PC-9 (cell line): ENCODE results near the gene INPP4A. TPM values are rescaled to one million over a fixed set of nuclear protein-coding genes. Genes with fewer than 3 reads are reported as not detected.

Experiments
- BruUV-seq: library from RNA; stranded (reverse); fragments of 400-500 nt; replicated peaks from 2 replicates; lab custom pipeline; 2021; lab: Mats Ljungman, UMichigan
- CTCF ChIA-PET: fragments of 300-600 bp; sonication (Branson Sonifier 250); formaldehyde crosslinking; loops from one replicate; lab custom pipeline; 2022; ENCODE audit warnings: antibody characterized with exemption; lab: Charles Lee
- POLR2A ChIA-PET: fragments of 300-600 bp; sonication (Branson Sonifier 250); formaldehyde crosslinking; loops from one replicate; lab custom pipeline; 2022; ENCODE audit warnings: antibody characterized with exemption; ENCODE audit not compliant: unreplicated experiment; lab: Charles Lee
- DNase-seq, 2 experiments: peaks; one replicate each; pipeline versions ENCODE4 v3.0.0 to v3.0.0-alpha.2; 2015 to 2022; ENCODE audit warnings: mixed read lengths in 1 of 2
- H2AFZ ChIP-seq: fragments of 200-600 bp; sonication (generic); 2 replicates; pipeline ENCODE4 v1.8.1; 2017; ENCODE audit warnings: antibody characterized with exemption
- H3F3A ChIP-seq: fragments of 200-600 bp; sonication (generic); 2 replicates; pipeline ENCODE4 v1.8.1; 2017; ENCODE audit warnings: antibody characterized with exemption, mild to moderate bottlenecking, low read depth; ENCODE audit not compliant: insufficient read depth
- H3K27ac ChIP-seq: fragments of 200-600 bp; sonication (generic); 2 replicates; pipeline ENCODE4 v1.6.1; 2016; ENCODE audit warnings: mixed run types
- H3K27me3 ChIP-seq: fragments of 200-600 bp; sonication (generic); 2 replicates; pipeline ENCODE4 v1.6.1; 2016; ENCODE audit warnings: low read depth, mixed run types; ENCODE audit not compliant: insufficient read depth
- H3K36me3 ChIP-seq: fragments of 200-600 bp; sonication (generic); 2 replicates; pipeline ENCODE4 v1.6.1; 2016; ENCODE audit warnings: low read depth, mixed run types
- H3K4me1 ChIP-seq: fragments of 200-600 bp; sonication (generic); replicated peaks from 2 replicates; pipeline ENCODE4 v1.6.1; 2016; ENCODE audit warnings: mixed run types; ENCODE audit not compliant: insufficient read depth
- H3K4me2 ChIP-seq: fragments of 200-600 bp; sonication (generic); 2 replicates; pipeline ENCODE4 v1.6.1; 2017; ENCODE audit warnings: mixed run types
- H3K4me3 ChIP-seq: fragments of 200-600 bp; sonication (generic); 2 replicates; pipeline ENCODE4 v1.6.1; 2016; ENCODE audit warnings: mixed run types
- H3K79me2 ChIP-seq: fragments of 200-600 bp; sonication (generic); 2 replicates; pipeline ENCODE4 v1.6.1; 2017; ENCODE audit warnings: low read depth, mixed run types
- H3K9me2 ChIP-seq: fragments of 200-600 bp; sonication (generic); 2 replicates; pipeline ENCODE4 v1.8.1; 2017; ENCODE audit warnings: mild to moderate bottlenecking; ENCODE audit not compliant: insufficient read depth
- H3K9me3 ChIP-seq: fragments of 200-600 bp; sonication (generic); 2 replicates; pipeline ENCODE4 v1.8.1; 2016; ENCODE audit warnings: low read depth; ENCODE audit not compliant: insufficient read depth
- H4K20me1 ChIP-seq: fragments of 200-600 bp; sonication (generic); 2 replicates; pipeline ENCODE4 v1.8.1; 2017; ENCODE audit not compliant: insufficient read depth
- CTCF ChIP-seq: fragments of 200-600 bp; sonication (generic); conservative IDR thresholded peaks from 2 replicates; pipeline ENCODE4 v1.6.1; 2017; ENCODE audit warnings: mixed run types, antibody characterized with exemption, mild to moderate bottlenecking, moderate library complexity
- EZH2 ChIP-seq: fragments of 200-600 bp; sonication (generic); IDR thresholded peaks from 2 replicates; pipeline ENCODE4 v1.8.0; 2017; ENCODE audit warnings: antibody characterized with exemption, low read depth
- intact Hi-C: fragments of 100-400 bp; cut with micrococcal nuclease; formaldehyde crosslinking; loops from one replicate; pipeline ENCODE4 v1.10.0; 2022; ENCODE audit not compliant: unreplicated experiment
- total RNA-seq: library from RNA; stranded (reverse); gene quantifications from 2 replicates; pipeline ENCODE4 v1.2.3, GENCODE V29; 2021

The INPP4A gene
- total RNA-seq, 1 experiment from 2014 or later, result 52.9 TPM

GRCh38 chr2:98463988-98464771, 19.5 kb downstream of the INPP4A start:
- intact Hi-C loops, result no loop called here
- DNase-seq, result no peak
- no peaks in the 10 kb centered on the region for H4K20me1 ChIP-seq
- H3K27ac ChIP-seq, result no peak overlapping the region
- peaks cover 26% of the 10 kb centered on the region for H3K4me1 ChIP-seq
- no peak for TF ChIP-seq CTCF
- no peak for TF ChIP-seq EZH2
- ChIA-PET POLR2A (no interaction called here), CTCF (no interaction called here)
- no peaks in the 10 kb centered on the region for H3K27me3 ChIP-seq
- no peaks in the 10 kb centered on the region for H3K9me3 ChIP-seq
- H3K4me2 ChIP-seq, result no peak overlapping the region
- no peak overlapping the region for H2AFZ ChIP-seq
- no peak overlapping the region for H3K4me3 ChIP-seq
- no peaks in the 10 kb centered on the region for H3K36me3 ChIP-seq
- H3F3A ChIP-seq, result no peaks in the 10 kb centered on the region; the same call in 1 of the 2 replicates
- no peaks in the 10 kb centered on the region for H3K9me2 ChIP-seq
- peaks cover 66% of the 10 kb centered on the region for H3K79me2 ChIP-seq
- BruUV-seq, result no TSS peak

DNA sequence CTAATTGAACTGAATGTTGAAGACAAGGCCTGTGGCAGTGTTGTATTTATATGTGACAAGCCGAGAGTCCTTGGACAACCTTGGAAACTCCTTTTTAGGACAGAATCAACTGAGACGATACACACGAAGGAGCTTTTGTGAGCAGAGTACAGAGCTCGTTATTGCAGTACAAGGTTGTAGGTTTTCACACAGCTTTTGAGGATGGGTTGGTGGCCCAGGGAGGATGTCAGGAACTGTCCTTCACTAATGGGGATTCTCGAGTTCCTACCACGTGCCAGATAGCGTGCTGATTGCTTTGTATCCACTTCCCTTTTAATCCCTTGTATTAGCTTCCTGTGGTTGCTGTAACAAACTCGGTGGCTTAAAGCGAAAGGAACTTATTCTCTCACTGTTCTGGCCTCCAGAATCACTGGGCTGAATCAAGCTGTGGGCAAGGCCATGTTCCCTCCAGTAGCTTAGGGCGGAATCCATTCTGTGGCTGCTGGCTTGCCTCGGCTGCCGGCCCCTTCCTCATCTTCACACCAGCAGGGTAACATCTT, 20.2 kb downstream of the INPP4A start:
- TF ChIP-seq EZH2 (no peak), CTCF (no peak)
- Histone ChIP-seq H3F3A (no peaks in the 10 kb centered on the region), H3K9me3 (no peaks in the 10 kb centered on the region), H2AFZ (no peak overlapping the region), H3K9me2 (no peaks in the 10 kb centered on the region), H4K20me1 (no peaks in the 10 kb centered on the region), H3K79me2 (peaks cover 60% of the 10 kb centered on the region), H3K27me3 (no peaks in the 10 kb centered on the region), H3K36me3 (no peaks in the 10 kb centered on the region), H3K27ac (no peak overlapping the region), H3K4me3 (no peak overlapping the region), H3K4me1 (peaks cover 19% of the 10 kb centered on the region), H3K4me2 (no peak overlapping the region)
- intact Hi-C loops, result no loop called here
- POLR2A ChIA-PET, result no interaction called here
- BruUV-seq, result no TSS peak
- no peak for DNase-seq
- CTCF ChIA-PET, result no interaction called here

GRCh38 chr2:98465456-98466226, 21.0 kb downstream of the INPP4A start:
- no peak overlapping the region for H3K4me2 ChIP-seq
- no peak overlapping the region for H2AFZ ChIP-seq

More at GRCh38 chr2:98465456-98466226, 21.0 kb downstream of the INPP4A start:
- H3K9me3 ChIP-seq, result no peaks in the 10 kb centered on the region
- H3K27ac ChIP-seq, result no peak overlapping the region
- H3K79me2 ChIP-seq, result peaks cover 52% of the 10 kb centered on the region
- ChIA-PET CTCF (no interaction called here), POLR2A (interaction anchor here (0.6 to 0.7 kb wide), 2 partner anchors 8 to 9 kb away, joined by 3 to 6 read pairs; no protein-coding TSS in a partner anchor)
- no peaks in the 10 kb centered on the region for H3F3A ChIP-seq
- intact Hi-C loops, result loop anchor here (2.0 kb wide), 1 partner anchor 21 kb away; the partner anchor contains the start of gene INPP4A
- H4K20me1 ChIP-seq, result no peaks in the 10 kb centered on the region
- no peaks in the 10 kb centered on the region for H3K9me2 ChIP-seq
- no TSS peak for BruUV-seq
- no peaks in the 10 kb centered on the region for H3K36me3 ChIP-seq
- peak in 1 of 2 experiments; percentile 89 for DNase-seq
- H3K4me3 ChIP-seq, result no peak overlapping the region
- H3K4me1 ChIP-seq, result peaks cover 11% of the 10 kb centered on the region
- no peaks in the 10 kb centered on the region for H3K27me3 ChIP-seq
- TF ChIP-seq EZH2 (no peak), CTCF (no peak)
